Kidney epithelial cell (primary cell): ENCODE results near the gene RPS6KA1. TPM values are rescaled to one million over a fixed set of nuclear protein-coding genes. Genes with fewer than 3 reads are reported as not detected.

Source experiments
- DNase-seq: peaks from one replicate; pipeline ENCODE4 v3.0.0-alpha.2; 2010; ENCODE audit warnings: low read depth
- H3K27me3 ChIP-seq: 2 replicates; pipeline ENCODE4 v1.6.0; 2011; ENCODE audit warnings: low read length; ENCODE audit not compliant: control insufficient read depth, insufficient read depth
- H3K36me3 ChIP-seq: 2 replicates; pipeline ENCODE4 v1.5.1; 2011; ENCODE audit warnings: low read length; ENCODE audit not compliant: control insufficient read depth, insufficient read depth
- H3K4me3 ChIP-seq: 2 replicates; pipeline ENCODE4 v1.5.1; 2011; ENCODE audit warnings: low read depth, mild to moderate bottlenecking, control low read depth, low read length
- total RNA-seq: library from RNA; depleted of rRNA; stranded (reverse); fragments of >200 nt; gene quantifications from 2 replicates; pipeline ENCODE4 v1.2.3, GENCODE V29; 2015
- TF ChIP-seq, protein P1 (sequence below): IDR thresholded peaks from 2 replicates; pipeline ENCODE4 v1.5.1; 2011; ENCODE audit warnings: mild to moderate bottlenecking, moderate library complexity, low read length, control low read depth, inconsistent platforms; ENCODE audit not compliant: insufficient read depth, poor library complexity, severe bottlenecking

RPS6KA1 gene
- total RNA-seq, 1 donor from 2014 or later, result 48.1 TPM

DNA sequence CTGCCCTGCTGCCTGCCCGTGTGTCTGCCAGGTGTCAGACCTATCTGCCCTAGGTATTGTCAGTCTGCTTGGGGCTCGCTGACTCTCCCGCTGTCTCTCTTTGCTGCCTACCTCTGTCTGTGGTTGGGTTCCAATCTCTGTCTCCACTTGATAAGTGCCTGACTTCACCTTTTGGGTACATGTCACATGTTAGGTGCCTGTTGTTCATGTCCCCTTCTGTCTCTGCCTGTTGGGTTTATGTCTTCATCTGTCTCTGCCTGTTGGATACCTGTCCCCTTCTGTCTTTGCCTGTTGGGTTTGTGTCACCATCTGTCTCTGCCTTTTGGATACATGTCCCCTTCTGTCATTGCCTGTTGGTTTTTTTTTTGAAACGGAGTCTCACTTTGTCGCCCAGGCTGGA lies 14.6 kb downstream of the RPS6KA1 start:
- TF ChIP-seq, protein P1, sequence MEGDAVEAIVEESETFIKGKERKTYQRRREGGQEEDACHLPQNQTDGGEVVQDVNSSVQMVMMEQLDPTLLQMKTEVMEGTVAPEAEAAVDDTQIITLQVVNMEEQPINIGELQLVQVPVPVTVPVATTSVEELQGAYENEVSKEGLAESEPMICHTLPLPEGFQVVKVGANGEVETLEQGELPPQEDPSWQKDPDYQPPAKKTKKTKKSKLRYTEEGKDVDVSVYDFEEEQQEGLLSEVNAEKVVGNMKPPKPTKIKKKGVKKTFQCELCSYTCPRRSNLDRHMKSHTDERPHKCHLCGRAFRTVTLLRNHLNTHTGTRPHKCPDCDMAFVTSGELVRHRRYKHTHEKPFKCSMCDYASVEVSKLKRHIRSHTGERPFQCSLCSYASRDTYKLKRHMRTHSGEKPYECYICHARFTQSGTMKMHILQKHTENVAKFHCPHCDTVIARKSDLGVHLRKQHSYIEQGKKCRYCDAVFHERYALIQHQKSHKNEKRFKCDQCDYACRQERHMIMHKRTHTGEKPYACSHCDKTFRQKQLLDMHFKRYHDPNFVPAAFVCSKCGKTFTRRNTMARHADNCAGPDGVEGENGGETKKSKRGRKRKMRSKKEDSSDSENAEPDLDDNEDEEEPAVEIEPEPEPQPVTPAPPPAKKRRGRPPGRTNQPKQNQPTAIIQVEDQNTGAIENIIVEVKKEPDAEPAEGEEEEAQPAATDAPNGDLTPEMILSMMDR, result no peak
- Histone ChIP-seq H3K4me3 (no peak overlapping the region), H3K27me3 (no peaks in the 10 kb centered on the region), H3K36me3 (peaks cover 3% of the 10 kb centered on the region)
- DNase-seq, result no peak

- Histone ChIP-seq H3K27me3 (no peaks in the 10 kb centered on the region), H3K36me3 (peaks cover 3% of the 10 kb centered on the region), H3K4me3 (no peak overlapping the region)
- TF ChIP-seq, protein P1, result no peak
- DNase-seq, result no peak
Observed at GRCh38 chr1:26545969-26546323, 16.4 kb downstream of the RPS6KA1 start.

DNA sequence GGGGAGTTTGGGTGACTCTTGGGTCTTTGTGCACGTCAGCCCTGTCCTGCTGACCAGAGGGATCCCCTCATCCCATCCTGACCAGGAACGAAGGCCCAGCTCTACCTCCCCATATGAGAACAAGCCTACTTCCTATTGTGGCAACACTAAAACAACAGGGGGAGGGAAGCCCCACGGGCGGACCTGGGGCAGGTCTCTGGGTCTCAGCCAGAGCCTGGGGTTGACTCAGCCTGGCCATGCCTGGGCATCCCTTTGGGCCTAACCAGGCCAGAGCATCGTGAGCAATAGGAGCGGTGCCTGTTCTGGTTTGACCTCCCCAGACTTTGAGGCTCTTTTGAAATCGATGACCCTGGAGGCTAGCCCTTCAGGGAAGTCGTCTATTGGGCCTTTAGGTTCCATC lies 16.8 kb downstream of the RPS6KA1 start:
- TF ChIP-seq, protein P1, result no peak
- no peak for DNase-seq
- Histone ChIP-seq H3K4me3 (no peak overlapping the region), H3K36me3 (peaks cover 3% of the 10 kb centered on the region), H3K27me3 (no peaks in the 10 kb centered on the region)

DNA sequence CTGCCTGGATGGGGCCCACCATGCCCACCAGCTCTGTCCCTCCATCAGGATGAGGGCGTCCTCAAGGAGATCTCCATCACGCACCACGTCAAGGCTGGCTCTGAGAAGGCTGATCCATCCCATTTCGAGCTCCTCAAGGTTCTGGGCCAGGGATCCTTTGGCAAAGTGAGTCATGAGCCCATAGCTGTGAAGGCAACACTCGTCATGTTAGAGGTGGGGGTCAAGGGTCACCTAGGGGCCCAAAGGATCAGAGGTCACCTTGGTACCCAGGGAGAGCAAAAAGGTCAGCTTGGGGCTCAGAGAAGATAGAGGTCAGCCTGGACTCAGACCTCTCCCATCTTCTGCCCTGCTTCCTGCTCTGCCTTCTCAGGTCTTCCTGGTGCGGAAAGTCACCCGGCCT lies 17.3 kb downstream of the RPS6KA1 start:
- DNase-seq, result no peak
- peaks cover 3% of the 10 kb centered on the region for H3K36me3 ChIP-seq
- TF ChIP-seq, protein P1, result no peak
- no peaks in the 10 kb centered on the region for H3K27me3 ChIP-seq
- no peak overlapping the region for H3K4me3 ChIP-seq

DNA sequence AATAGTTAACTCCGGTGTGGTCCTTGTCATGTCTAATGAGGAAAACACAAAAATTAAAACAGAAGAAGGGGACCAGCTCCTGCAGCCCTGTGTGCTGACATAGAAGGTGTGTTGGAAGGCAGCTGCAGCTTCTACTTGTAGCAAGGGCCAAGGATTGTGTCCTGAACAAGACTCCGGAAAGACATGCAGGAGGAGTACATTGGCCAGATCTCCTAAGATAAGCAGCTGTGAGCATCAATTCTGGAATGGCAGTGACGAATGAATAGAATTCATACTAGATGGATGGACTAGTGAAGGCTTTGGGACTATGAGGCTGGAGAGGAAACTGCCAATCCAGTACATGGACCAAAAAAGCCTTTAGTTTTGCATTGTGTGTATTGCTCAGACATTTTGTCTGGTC lies 19.3 kb downstream of the RPS6KA1 start:
- Histone ChIP-seq H3K4me3 (no peak overlapping the region), H3K36me3 (peaks cover 3% of the 10 kb centered on the region), H3K27me3 (no peaks in the 10 kb centered on the region)
- TF ChIP-seq, protein P1, result no peak
- no peak for DNase-seq

DNA sequence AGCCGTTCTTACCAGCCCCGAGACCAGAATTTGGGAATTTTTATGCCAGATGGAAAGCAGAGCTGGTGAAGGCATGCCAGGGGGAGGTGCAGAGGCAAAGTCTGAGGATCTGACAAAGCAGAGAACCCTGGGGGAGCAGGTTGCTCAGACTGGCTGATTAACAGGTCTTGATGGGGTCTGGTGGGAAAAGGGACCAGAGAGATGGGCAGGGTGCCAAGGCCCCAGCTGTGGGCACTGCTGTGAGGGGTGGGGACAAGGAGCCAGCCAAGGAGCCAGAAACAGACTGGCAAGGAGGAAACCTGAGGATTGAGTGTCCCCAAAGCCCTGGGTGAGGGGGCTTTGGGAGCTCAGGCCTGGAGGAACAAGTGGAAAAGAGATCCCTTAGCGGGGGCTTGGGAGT lies 21.4 kb downstream of the RPS6KA1 start:
- H3K27me3 ChIP-seq, result no peaks in the 10 kb centered on the region
- no peak overlapping the region for H3K4me3 ChIP-seq
- H3K36me3 ChIP-seq, result peaks cover 3% of the 10 kb centered on the region
- TF ChIP-seq, protein P1, result no peak
- DNase-seq, result no peak
